ENCODE data around the gene FXR2.

Gene FXR2

GRCh38 chr17:7574176-7574953 lies 40.3 kb downstream of the FXR2 start:
- intact Hi-C loops (cut with DNase I; ENCODE audit: low total_unique reads): no loop called here
- H3K27ac ChIP-seq: peak overlapping the region; percentile 98 to 100
- no peaks in the 10 kb centered on the region for H3K27me3 ChIP-seq
- peaks cover 0 to 40% (median 29%) of the 10 kb centered on the region in 4 donors for H3K4me1 ChIP-seq
- DNase-seq: no peak
- TF ChIP-seq CTCF (IDR thresholded peaks at IDR 0.05): no peak
- peak overlapping the region; percentile 85 to 100 for H3K4me3 ChIP-seq
- no peaks in the 10 kb centered on the region for H3K9me3 ChIP-seq
- H3K36me3 ChIP-seq: peaks cover 56 to 86% (median 59%) of the 10 kb centered on the region in 3 donors

GRCh38 chr17:7573324-7574080 lies 41.2 kb downstream of the FXR2 start:
- peaks cover 0 to 31% (median 23%) of the 10 kb centered on the region in 4 donors for H3K4me1 ChIP-seq
- DNase-seq: peak; percentile 89 to 96
- peak overlapping the region; percentile 85 to 100 for H3K4me3 ChIP-seq
- H3K27ac ChIP-seq: peak overlapping the region; percentile 98 to 100
- intact Hi-C loops (cut with DNase I; ENCODE audit: low total_unique reads): no loop called here
- peaks cover 52 to 85% (median 57%) of the 10 kb centered on the region in 3 donors for H3K36me3 ChIP-seq
- H3K9me3 ChIP-seq: no peaks in the 10 kb centered on the region
- H3K27me3 ChIP-seq: no peaks in the 10 kb centered on the region
- no peak for TF ChIP-seq CTCF (IDR thresholded peaks at IDR 0.05)

GRCh38 chr17:7572588-7573323 lies 41.9 kb downstream of the FXR2 start:
- peaks cover 0 to 30% (median 23%) of the 10 kb centered on the region in 4 donors for H3K4me1 ChIP-seq
- no peaks in the 10 kb centered on the region for H3K27me3 ChIP-seq
- peak overlapping the region; percentile 85 to 100 for H3K4me3 ChIP-seq
- H3K36me3 ChIP-seq: peaks cover 45 to 82% (median 54%) of the 10 kb centered on the region in 3 donors
- peak; percentile 100 for DNase-seq
- peak overlapping the region; percentile 98 to 100 for H3K27ac ChIP-seq
- intact Hi-C loops (cut with DNase I; ENCODE audit: low total_unique reads): no loop called here
- no peaks in the 10 kb centered on the region for H3K9me3 ChIP-seq
- no peak for TF ChIP-seq CTCF (IDR thresholded peaks at IDR 0.05)

- no peaks in the 10 kb centered on the region for H3K9me3 ChIP-seq
- no peak for TF ChIP-seq CTCF (IDR thresholded peaks at IDR 0.05)
- no peak for DNase-seq
- intact Hi-C loops (cut with DNase I; ENCODE audit: low total_unique reads): no loop called here
- peaks cover 0 to 30% (median 23%) of the 10 kb centered on the region in 4 donors for H3K4me1 ChIP-seq
- H3K27me3 ChIP-seq: no peaks in the 10 kb centered on the region
- peak overlapping the region; percentile 85 to 100 for H3K4me3 ChIP-seq
- H3K36me3 ChIP-seq: peaks cover 44 to 82% (median 53%) of the 10 kb centered on the region in 3 donors
- peak overlapping the region; percentile 80 to 100 for H3K27ac ChIP-seq
These were observed 42.4 kb downstream of the FXR2 start for GRCh38 chr17:7572338-7572587.

GRCh38 chr17:7570351-7570750 lies 44.3 kb downstream of the FXR2 start:
- no peak for DNase-seq
- peaks cover 0 to 27% (median 18%) of the 10 kb centered on the region in 4 donors for H3K4me1 ChIP-seq
- H3K27ac ChIP-seq: no peak overlapping the region
- no peaks in the 10 kb centered on the region for H3K9me3 ChIP-seq
- intact Hi-C loops (cut with DNase I; ENCODE audit: low total_unique reads): no loop called here
- TF ChIP-seq CTCF (IDR thresholded peaks at IDR 0.05): no peak
- no peak overlapping the region for H3K4me3 ChIP-seq
- no peaks in the 10 kb centered on the region for H3K27me3 ChIP-seq
- peaks cover 43 to 82% (median 53%) of the 10 kb centered on the region in 3 donors for H3K36me3 ChIP-seq

Measured in tibial artery (tissue), 4 donors.